ENCODE measurements around the gene ZNF850. TPM values are rescaled to one million over a fixed set of nuclear protein-coding genes. Genes with fewer than 3 reads are reported as not detected.

ZNF850 gene
- total and polyA plus RNA-seq, 9 of the 15 experiments (the other 6 are each of a cell fraction or from before 2014, with no cell fraction given), result 1.2 to 13.0 (median 5.9) TPM

DNA sequence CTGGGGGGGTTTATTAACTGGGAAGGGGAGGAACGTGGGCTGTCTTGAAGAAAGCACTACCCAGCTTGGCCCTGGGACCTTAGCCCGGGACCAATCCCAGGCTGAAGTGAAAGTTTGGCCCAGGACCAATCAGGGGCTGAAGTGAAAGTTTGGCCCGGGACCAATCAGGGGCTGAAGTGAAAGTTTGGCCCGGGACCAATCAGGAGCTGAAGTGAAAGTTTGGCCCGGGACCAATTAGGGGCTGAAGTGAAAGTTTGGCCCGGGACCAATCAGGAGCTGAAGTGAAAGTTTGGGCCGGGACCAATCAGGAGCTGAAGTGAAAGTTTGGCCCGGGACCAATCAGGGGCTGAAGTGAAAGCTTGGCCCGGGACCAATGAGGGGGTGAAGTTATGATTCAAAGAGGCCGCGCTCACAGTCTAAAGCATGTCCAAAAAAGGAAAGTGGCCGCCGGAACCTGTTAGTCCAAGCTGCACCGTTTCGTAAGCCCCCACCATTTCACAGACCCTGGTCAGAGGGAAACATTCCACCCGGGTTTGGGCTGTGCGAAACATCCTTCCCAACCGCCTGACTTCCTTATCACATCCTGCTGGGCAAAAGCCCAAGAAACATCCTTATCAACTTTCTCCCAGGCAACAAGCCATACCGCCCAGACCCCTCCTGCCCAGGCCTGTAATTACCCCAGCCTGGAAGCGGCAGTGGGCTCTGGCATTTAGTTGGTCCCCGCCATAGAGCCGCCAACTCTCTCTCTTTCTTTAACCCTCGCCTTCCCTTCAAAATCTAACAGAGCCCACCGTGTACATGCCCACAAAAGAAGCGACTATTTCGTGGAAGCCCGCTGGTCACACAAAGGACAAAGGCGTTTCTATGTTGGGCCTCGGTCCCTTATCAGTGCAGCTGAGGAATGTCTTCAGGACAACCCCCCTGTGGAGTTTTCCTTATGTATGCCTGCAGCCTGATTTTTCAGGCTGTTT, 1.1 kb downstream of the ZNF850 start (continued):
- TF ChIP-seq, protein P1, sequence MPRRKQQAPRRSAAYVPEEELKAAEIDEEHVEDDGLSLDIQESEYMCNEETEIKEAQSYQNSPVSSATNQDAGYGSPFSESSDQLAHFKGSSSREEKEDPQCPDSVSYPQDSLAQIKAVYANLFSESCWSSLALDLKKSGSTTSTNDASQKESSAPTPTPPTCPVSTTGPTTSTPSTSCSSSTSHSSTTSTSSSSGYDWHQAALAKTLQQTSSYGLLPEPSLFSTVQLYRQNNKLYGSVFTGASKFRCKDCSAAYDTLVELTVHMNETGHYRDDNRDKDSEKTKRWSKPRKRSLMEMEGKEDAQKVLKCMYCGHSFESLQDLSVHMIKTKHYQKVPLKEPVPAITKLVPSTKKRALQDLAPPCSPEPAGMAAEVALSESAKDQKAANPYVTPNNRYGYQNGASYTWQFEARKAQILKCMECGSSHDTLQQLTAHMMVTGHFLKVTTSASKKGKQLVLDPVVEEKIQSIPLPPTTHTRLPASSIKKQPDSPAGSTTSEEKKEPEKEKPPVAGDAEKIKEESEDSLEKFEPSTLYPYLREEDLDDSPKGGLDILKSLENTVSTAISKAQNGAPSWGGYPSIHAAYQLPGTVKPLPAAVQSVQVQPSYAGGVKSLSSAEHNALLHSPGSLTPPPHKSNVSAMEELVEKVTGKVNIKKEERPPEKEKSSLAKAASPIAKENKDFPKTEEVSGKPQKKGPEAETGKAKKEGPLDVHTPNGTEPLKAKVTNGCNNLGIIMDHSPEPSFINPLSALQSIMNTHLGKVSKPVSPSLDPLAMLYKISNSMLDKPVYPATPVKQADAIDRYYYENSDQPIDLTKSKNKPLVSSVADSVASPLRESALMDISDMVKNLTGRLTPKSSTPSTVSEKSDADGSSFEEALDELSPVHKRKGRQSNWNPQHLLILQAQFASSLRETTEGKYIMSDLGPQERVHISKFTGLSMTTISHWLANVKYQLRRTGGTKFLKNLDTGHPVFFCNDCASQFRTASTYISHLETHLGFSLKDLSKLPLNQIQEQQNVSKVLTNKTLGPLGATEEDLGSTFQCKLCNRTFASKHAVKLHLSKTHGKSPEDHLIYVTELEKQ (CRISPR knock-in tag; IDR thresholded peaks at IDR 0.05), result no peak
- TF ChIP-seq MTA2 (IDR thresholded peaks at IDR 0.05; ENCODE audit: low read depth) (no peak), ARNT (IDR thresholded peaks at IDR 0.05) (no peak), ZNF316 (IDR thresholded peaks at IDR 0.05) (no peak), ARID2 (IDR thresholded peaks at IDR 0.05) (no peak), ZNF384 (IDR thresholded peaks at IDR 0.05; ENCODE audit: low read depth, low read length) (no peak), ZNF589 (CRISPR knock-in tag; IDR thresholded peaks at IDR 0.05; ENCODE audit: low read depth) (peak; percentile 80; the same call in 1 of the 2 replicates), BDP1 (IDR thresholded peaks at IDR 0.05; ENCODE audit: insufficient read depth, insufficient read length) (no peak), WHSC1 (IDR thresholded peaks at IDR 0.05; ENCODE audit: low read length) (no peak), THRAP3 (IDR thresholded peaks at IDR 0.05; ENCODE audit: borderline replicate concordance) (no peak), ZNF277 (CRISPR knock-in tag; IDR thresholded peaks at IDR 0.05; ENCODE audit: borderline replicate concordance) (no peak), NFATC3 (IDR thresholded peaks at IDR 0.05) (no peak), ZNF175 (CRISPR knock-in tag; IDR thresholded peaks at IDR 0.05; ENCODE audit: low read depth) (peak; percentile 43; the same call in 1 of the 2 replicates), AFF4 (CRISPR knock-in tag; IDR thresholded peaks at IDR 0.05) (0 out of 2 replicates have a peak, but pooled peaks have one; percentile 28), MIER1 (IDR thresholded peaks at IDR 0.05; ENCODE audit: low read depth) (no peak), PATZ1 (CRISPR knock-in tag; IDR thresholded peaks at IDR 0.05; ENCODE audit: borderline replicate concordance) (no peak), ZNF197 (CRISPR knock-in tag; IDR thresholded peaks at IDR 0.05; ENCODE audit: low read depth) (0 out of 2 replicates have a peak, but pooled peaks have one; percentile 57)

All from K562 (cell line).